ENCODE measurements around the gene ALPG. TPM values are rescaled to one million over a fixed set of nuclear protein-coding genes. Genes with fewer than 3 reads are reported as not detected.

Gene ALPG
- total RNA-seq, 3 donors from 2014 or later, result not detected

DNA sequence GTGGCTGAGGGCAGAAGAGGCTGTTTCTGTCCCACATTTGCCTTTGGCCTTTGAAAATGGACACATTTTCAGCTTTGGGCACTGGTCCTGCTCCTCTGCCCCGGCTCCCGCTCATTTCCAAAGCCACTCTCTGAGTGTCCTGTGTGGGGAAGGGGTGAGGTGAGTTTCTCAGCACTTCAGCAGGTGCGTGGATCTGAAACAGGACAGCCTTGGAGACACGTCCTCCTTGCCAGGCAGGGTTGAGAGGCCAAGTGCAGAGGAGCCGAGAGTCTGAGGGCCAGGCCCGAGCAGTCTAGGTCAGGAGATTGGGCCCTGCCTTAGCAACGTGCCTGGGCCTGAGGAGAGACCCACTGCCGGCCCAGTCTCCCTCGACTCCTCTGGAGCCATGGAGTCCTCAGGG is 27.4 kb downstream of the ALPG start:
- no peaks in the 10 kb centered on the region for H3K4me1 ChIP-seq
- DNase-seq (ENCODE audit: low spot score in 2 of 2), result peak in 1 of 2 donors; percentile 38
- no peaks in the 10 kb centered on the region for H3K36me3 ChIP-seq
- no peak overlapping the region for H3K4me3 ChIP-seq
- H3K27ac ChIP-seq, result no peak overlapping the region
- TF ChIP-seq POLR2A (IDR thresholded peaks at IDR 0.05), result no peak
- no peak for TF ChIP-seq POLR2AphosphoS5 (IDR thresholded peaks at IDR 0.05)
- TF ChIP-seq, protein P1, sequence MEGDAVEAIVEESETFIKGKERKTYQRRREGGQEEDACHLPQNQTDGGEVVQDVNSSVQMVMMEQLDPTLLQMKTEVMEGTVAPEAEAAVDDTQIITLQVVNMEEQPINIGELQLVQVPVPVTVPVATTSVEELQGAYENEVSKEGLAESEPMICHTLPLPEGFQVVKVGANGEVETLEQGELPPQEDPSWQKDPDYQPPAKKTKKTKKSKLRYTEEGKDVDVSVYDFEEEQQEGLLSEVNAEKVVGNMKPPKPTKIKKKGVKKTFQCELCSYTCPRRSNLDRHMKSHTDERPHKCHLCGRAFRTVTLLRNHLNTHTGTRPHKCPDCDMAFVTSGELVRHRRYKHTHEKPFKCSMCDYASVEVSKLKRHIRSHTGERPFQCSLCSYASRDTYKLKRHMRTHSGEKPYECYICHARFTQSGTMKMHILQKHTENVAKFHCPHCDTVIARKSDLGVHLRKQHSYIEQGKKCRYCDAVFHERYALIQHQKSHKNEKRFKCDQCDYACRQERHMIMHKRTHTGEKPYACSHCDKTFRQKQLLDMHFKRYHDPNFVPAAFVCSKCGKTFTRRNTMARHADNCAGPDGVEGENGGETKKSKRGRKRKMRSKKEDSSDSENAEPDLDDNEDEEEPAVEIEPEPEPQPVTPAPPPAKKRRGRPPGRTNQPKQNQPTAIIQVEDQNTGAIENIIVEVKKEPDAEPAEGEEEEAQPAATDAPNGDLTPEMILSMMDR (IDR thresholded peaks at IDR 0.05), result no peak
- H3K27me3 ChIP-seq, result peaks cover under 1 to 3% of the 10 kb centered on the region in 2 donors
- intact Hi-C loops (cut with DNase I; ENCODE audit: low total_unique reads), result no loop called here
- H3K9me3 ChIP-seq, result no peaks in the 10 kb centered on the region

- DNase-seq (ENCODE audit: low spot score in 2 of 2), result peak in 1 of 2 donors; percentile 43
- Histone ChIP-seq H3K27ac (no peak overlapping the region), H3K9me3 (no peaks in the 10 kb centered on the region), H3K4me3 (no peak overlapping the region), H3K36me3 (no peaks in the 10 kb centered on the region), H3K4me1 (no peaks in the 10 kb centered on the region), H3K27me3 (peaks cover 2 to 4% of the 10 kb centered on the region in 2 donors)
- TF ChIP-seq, protein P1 (IDR thresholded peaks at IDR 0.05), result no peak
- TF ChIP-seq POLR2A (IDR thresholded peaks at IDR 0.05) (no peak), POLR2AphosphoS5 (IDR thresholded peaks at IDR 0.05) (no peak)
- intact Hi-C loops (cut with DNase I; ENCODE audit: low total_unique reads), result no loop called here
Observed at GRCh38 chr2:232434563-232435374, 28.1 kb downstream of the ALPG start.

DNA sequence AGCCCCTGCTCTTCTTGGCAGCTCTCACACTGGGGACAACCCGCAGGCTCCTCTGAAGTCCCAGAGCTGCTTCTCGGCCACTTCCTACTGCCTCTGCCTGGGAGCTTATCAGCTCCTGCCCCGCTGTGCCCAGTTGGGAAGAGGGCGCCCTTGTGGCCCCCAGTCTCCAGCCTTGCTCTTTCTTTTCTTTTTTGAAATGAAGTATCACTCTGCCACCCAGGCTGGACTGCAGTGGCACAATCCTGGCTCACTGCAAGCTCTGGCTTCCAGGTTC is 28.7 kb downstream of the ALPG start:
- Histone ChIP-seq H3K9me3 (no peaks in the 10 kb centered on the region), H3K36me3 (no peaks in the 10 kb centered on the region), H3K27ac (no peak overlapping the region), H3K27me3 (peaks cover 2 to 4% of the 10 kb centered on the region in 2 donors), H3K4me3 (no peak overlapping the region), H3K4me1 (no peaks in the 10 kb centered on the region)
- TF ChIP-seq POLR2A (IDR thresholded peaks at IDR 0.05), result no peak
- no peak for TF ChIP-seq POLR2AphosphoS5 (IDR thresholded peaks at IDR 0.05)
- TF ChIP-seq, protein P1 (IDR thresholded peaks at IDR 0.05), result no peak
- intact Hi-C loops (cut with DNase I; ENCODE audit: low total_unique reads), result no loop called here
- no peak for DNase-seq (ENCODE audit: low spot score in 2 of 2)

DNA sequence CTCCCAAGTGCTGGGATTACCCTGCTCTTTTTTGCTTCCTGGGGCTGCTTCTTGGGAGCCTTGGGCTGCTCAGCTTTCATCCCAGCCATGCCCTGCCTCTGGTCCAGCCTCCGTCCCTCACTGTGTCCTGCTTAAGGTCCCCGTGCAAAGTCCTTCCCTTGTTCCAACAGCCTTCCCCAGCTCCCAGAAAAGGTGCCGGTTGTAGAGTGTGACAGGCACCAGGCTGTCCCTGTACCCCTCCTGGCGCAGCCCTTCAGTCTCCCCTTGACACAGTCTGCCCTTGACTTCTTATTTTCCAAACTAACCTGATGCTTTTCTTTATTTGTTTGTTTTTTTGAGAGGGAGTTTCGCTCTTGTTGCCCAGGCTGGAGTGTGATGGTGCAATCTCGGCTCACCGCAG is 29.2 kb downstream of the ALPG start:
- no peak for TF ChIP-seq POLR2AphosphoS5 (IDR thresholded peaks at IDR 0.05)
- TF ChIP-seq, protein P1 (IDR thresholded peaks at IDR 0.05), result no peak
- no peak for TF ChIP-seq POLR2A (IDR thresholded peaks at IDR 0.05)
- no peak overlapping the region for H3K27ac ChIP-seq
- no peaks in the 10 kb centered on the region for H3K36me3 ChIP-seq
- H3K9me3 ChIP-seq, result no peaks in the 10 kb centered on the region
- peak in 1 of 2 donors; percentile 45 for DNase-seq (ENCODE audit: low spot score in 2 of 2)
- no peaks in the 10 kb centered on the region for H3K4me1 ChIP-seq
- H3K27me3 ChIP-seq, result peaks cover 2 to 4% of the 10 kb centered on the region in 2 donors
- intact Hi-C loops (cut with DNase I; ENCODE audit: low total_unique reads), result no loop called here
- no peak overlapping the region for H3K4me3 ChIP-seq

GRCh38 chr2:232436381-232437194 is 29.9 kb downstream of the ALPG start:
- peak in 1 of 2 donors; percentile 46 for DNase-seq (ENCODE audit: low spot score in 2 of 2)
- H3K27ac ChIP-seq, result no peak overlapping the region
- intact Hi-C loops (cut with DNase I; ENCODE audit: low total_unique reads), result no loop called here

More at GRCh38 chr2:232436381-232437194, 29.9 kb downstream of the ALPG start:
- H3K36me3 ChIP-seq, result no peaks in the 10 kb centered on the region
- no peak overlapping the region for H3K4me3 ChIP-seq
- TF ChIP-seq, protein P1 (IDR thresholded peaks at IDR 0.05), result no peak
- TF ChIP-seq POLR2AphosphoS5 (IDR thresholded peaks at IDR 0.05) (no peak), POLR2A (IDR thresholded peaks at IDR 0.05) (no peak)
- H3K9me3 ChIP-seq, result no peaks in the 10 kb centered on the region
- no peaks in the 10 kb centered on the region for H3K4me1 ChIP-seq
- H3K27me3 ChIP-seq, result peaks cover 2 to 4% of the 10 kb centered on the region in 2 donors

All from breast epithelium (tissue), 4 donors.